Panc1 (cell line): ENCODE results near the gene SCN8A.

ENCODE experiments used
- CTCF ChIP-seq: fragments of 450-650 bp; IDR thresholded peaks from 2 replicates; pipeline ENCODE4 v1.5.1; 2017; ENCODE audit warnings: mild to moderate bottlenecking
- POLR2AphosphoS5 ChIP-seq: IDR thresholded peaks from 2 replicates; pipeline ENCODE4 v1.6.1; 2012; ENCODE audit warnings: mild to moderate bottlenecking, low read depth, low read length, moderate library complexity
- REST ChIP-seq, 2 experiments: IDR thresholded peaks; 2 replicates each; pipeline ENCODE4 v1.6.1; 2011 to 2012; ENCODE audit warnings: low read depth in 2 of 2, control low read depth in 1 of 2, low read length in 1 of 2, mild to moderate bottlenecking in 1 of 2, moderate library complexity in 1 of 2; ENCODE audit not compliant: insufficient read depth in 1 of 2
- TCF7L2 ChIP-seq: IDR thresholded peaks from 2 replicates; pipeline ENCODE4 v1.6.1; 2011; ENCODE audit warnings: mild to moderate bottlenecking, low read depth, low read length, inconsistent platforms

GRCh38 chr12:51693569-51693968, 102.5 kb downstream of the SCN8A start:
- no peak for TF ChIP-seq CTCF
- TF ChIP-seq REST (IDR thresholded peaks at IDR 0.05; ENCODE audit: insufficient read depth in 1 of 2, low read depth in 2 of 2, low read length in 1 of 2), result no peak
- no peak for TF ChIP-seq TCF7L2
- no peak for TF ChIP-seq POLR2AphosphoS5
